Activated gamma-delta T cell (primary cell): ENCODE data around the gene TGFBR3L.
"Not testable (repeated sequence)": the region's sequence is repeated elsewhere in the genome, so short reads cannot be mapped to it uniquely, and the experiment has no call there.

Experiments used
- DNase-seq: peaks from one replicate; lab custom pipeline; 2025; lab: John Stamatoyannopoulos, UW

The TGFBR3L gene

DNA sequence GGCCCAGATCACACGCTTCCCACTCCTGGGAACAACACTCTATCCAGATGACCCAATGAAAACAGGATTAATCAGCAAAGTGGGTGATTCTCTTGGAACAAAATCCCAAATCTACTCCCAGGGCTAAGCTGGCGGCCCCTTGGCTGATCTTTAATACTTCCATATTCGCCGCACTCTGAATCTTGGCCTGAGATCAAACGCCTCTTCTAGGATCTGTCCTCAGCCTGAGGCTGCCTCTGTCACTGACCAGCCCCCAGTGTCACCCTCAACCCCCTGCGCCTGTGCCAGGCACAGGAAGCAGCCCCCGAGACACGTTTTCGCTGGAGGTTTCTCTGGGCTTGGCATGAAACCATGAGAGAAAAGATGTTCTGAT lies 13.7 kb downstream of the TGFBR3L start:
- no peak for DNase-seq

DNA sequence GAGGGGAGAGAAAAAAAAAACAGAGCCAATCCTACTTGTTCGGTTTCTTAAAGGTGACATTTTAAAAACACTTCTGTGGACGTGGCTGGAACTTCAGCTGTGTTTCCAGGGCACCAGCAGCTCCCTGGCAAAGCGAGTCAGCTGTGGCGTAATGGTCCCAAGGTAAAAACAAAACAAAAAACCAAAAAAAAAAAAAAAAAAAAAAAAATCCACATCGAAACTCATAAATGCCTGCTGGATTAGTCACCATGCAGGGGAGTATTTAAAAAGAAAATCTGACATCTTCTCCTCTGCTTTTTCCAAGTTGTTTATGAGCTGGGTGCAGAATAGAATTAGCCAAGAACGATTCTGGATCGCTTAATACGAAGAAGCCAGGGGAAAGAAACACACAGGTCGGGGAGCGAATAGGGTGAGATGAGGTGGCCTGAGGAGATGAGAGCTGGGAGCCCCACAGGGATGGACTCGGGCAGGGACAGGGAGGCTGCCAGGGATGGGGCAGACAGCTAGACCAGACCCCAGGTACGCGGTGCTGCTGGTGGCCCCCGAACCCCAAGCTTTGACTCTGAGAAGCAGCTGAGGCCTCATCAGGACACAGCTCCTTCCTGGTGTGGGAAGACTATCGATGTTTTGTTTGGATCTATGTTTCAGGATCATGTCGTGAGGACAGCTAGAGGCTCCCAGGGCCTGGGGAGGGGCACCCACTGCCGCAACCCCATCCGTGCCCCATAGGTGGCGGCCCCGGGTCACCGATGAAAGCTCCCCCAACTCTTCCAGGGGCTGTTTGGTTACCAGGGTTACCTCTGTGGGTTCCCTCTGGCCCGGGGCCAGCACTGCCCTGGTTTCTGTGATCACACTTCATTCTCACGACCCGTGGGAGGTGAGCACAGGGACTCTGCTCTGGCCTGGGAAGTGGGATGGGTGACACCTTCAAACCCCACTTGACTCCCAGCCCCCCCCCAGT lies 14.4 kb downstream of the TGFBR3L start:
- peak; percentile 61 for DNase-seq

DNA sequence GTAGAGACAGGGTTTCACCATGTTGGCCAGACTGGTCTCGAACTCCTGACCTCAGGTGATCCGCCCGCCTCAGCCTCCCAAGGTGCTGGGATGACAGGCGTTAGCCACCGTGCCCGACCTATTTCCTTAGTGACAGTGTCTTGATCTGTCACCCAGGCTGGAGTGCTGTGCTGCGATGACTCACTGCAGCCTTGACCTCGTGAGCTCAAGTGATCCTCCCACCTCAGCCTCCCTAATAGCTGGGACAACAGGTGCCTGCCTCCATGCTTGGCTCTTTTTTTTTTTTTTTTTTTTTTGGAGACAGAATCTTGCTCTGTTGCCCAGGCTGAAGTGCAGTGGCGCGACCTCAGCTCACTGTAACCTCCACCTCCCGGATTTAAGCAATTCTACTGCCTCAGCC lies 15.4 kb downstream of the TGFBR3L start:
- DNase-seq, result not testable (repeated sequence)

DNA sequence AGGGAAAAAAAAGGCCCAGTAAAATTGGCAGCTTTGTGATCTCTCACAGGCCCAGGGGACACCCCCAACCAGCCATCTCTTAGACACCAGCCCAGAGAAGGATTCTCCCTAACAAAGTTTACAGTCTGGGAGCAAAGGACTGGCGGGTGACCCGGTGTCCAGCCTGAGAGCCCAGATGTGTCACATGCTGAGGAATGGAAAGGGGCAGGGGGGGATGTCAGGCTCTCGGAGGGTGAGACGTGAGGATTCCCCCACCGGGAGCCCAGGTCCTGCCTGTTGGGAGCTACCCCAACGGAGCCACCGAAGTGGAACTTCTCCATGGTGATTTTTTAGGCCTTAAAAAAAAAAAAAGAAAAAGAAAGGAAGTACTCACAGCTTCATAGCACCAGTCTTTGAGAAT lies 16.1 kb downstream of the TGFBR3L start:
- no peak for DNase-seq

DNA sequence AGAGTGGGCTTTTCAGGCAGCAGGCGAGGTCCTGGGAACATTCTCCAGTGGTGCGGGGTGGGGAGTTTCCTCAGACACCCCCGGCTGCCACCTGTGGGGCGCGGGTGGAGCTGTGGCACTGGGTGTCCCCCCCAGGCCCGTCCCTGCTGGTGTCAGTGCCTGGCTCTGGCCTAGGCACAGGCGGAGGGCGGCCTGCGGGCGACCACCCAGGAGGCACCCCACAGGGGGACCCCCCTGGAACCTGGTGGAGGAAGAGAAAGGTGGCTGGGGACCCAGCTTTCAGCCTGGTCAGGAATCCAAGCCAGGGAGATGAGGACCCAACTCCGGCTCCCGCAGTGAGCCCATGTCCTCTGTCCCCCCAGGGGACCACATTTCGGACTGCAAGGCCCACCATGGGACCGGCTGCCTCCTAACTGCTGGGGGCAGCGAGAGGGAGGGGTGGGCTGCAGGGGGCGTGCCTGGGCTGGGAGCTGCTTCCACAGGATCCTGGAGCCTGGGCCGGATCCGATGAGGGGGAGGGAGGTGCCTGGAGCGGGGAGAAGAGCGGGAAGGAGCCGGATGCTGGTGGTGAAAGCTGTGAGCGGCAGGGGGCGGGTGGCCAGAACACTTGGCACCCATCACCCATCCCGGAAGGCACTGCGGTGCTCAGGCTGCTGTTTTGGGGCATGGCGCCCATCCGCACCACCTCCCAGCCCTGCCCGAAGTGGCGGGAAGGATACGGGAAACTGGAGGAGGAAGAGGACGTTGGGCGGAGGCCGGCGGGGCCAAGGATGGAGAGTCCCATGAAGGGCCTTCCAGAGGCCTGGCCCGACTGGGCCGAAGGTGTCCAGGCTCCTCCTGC lies 16.8 kb downstream of the TGFBR3L start:
- DNase-seq, result no peak

DNA sequence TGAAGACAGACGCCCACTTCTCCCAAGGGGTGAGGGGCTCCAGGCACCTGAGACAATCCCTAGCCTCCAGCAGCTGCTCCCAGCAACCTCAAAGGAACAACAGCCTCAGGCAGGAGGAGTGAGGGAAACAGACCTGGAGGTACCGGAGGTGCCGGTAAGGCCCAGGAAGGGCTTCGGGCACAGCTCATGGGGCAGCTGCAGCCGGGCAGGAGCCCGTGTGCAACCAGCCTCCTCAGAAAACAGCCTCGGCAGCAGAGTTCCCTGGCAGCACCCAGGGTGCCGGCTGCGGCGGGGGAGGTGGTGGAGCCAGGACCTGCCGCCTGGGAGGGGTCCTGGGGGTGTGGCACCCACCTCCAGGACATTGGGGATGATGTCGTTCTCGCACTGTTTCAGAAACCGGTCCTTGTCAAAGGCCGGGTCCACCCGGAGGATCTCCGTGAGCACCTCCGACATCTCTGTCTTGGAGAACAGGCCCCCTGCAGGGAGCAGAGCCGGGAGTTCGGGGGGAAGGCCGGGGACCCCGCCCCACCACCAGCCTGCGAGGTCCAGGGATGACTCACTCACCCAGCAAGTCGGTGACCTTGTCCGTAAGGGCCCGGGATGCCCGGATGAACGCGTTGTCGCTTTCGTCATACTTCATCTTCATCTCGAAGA lies 17.8 kb downstream of the TGFBR3L start:
- no peak for DNase-seq

DNA sequence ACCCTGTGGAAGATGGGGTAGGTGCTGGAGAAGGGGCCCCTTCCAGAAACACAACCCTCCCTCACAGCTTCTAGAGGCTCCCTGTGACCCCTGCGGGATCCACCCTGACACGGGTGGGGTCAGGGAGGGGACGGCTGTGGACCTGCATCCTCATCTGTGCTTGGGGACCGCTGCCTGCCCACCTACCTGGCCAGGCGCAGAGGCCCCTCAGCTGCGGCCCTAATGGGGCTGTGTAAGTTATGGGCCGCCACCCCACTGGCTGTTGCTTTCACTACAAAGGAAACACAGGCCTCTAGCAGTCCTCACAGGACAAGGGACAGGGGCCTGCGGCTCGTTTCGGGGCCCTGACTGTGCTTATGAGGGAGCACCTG lies 18.3 kb downstream of the TGFBR3L start:
- DNase-seq, result no peak

DNA sequence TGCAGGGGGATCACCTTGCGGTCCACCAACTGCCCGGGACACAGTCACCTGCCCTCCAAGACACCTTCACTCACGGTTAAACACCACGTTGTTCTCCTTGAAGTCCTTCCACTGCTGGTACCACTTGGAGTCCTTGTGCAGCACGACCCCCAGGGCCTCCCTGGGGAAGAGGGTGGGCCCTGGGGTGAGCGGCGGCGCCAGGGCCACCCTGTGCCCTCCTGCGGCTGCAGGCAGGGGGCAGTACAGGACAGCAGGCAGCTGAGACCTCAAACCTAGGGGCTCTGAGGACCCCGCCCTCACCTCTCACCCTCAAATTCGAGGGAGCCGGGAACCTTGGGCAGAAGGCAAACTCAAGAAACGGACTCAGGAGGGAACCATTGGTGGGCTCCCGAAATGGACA lies 18.8 kb downstream of the TGFBR3L start:
- no peak for DNase-seq

DNA sequence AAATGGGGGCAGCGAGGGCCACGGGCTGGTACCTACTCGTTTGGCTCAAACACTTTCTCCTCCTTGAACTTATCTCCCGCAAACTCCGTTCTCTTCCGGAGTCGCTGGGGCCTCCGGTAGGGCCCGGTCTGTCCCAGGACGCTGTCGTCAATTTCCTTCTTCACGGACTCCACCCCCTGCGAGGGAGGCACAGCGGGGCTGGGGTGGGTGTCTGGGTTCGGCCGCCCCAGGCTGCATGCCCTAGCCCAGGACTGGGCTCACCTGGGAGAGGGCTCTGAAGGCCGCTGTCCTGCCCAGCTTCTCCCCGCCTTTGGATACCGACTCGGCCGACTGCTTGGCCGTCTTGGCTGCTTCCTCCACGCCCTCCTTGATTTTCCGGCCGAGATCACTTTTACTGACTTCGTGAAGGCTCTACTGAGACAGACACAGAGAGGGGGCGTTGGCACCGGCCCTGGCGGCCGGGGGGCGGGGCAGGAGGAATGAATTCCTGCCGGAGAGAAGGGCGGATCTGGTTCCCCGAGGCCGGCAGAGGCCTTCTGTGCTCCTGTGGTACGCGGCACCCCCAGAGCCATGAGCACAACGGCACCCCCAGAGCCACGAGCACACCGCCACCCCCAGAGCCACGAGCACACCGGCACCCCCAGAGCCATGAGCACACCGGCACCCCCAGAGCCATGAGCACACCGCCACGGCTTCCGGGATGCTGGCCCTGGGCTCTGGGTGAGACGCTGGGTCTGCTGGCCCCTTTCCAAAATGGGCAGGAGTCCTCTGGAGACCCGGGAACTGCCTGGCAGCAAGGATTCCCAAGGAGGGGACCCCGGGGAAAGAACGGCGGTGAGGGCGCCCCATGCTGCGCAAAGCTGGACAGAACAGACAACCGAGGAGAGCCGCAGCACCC lies 19.4 kb downstream of the TGFBR3L start:
- DNase-seq, result no peak

DNA sequence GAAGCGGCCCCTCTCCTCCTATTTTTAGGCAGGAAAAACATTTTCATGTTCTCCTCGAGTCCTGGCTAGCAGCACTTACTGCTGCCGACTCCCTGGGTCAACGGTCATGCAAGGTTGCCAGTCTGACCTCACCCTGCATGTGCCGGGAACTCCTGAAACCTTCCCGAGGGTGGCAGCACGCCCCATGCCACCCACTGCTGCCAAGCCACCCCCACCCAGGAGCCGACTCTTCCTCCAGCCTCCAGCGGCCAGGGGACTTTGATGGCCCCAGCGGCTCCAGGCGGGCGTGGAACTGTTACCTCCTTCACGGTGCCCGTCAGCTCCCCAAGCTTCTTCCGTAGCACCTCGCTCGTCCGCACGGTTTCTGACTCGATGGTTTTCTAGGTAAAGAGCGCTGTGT lies 20.1 kb downstream of the TGFBR3L start:
- no peak for DNase-seq

DNA sequence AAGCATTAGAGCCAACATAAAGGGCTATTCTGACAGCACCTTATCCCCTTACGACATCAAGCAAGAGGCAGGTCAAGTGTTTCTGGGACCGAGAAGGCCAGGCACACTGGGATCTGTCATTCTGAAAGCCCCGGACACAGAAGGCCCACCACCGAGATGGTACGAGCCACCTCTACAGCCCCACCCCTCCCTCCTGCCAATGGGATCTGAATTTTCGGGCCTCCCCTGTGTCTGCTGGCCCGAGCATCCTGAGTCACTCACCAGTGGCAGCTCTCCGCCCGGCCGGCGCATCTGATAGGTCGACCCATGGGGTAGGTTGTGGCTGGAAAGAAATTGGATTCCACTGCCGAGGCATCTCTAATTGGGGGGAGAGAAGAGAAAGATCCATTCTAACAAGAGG lies 26.2 kb downstream of the TGFBR3L start:
- no peak for DNase-seq

DNA sequence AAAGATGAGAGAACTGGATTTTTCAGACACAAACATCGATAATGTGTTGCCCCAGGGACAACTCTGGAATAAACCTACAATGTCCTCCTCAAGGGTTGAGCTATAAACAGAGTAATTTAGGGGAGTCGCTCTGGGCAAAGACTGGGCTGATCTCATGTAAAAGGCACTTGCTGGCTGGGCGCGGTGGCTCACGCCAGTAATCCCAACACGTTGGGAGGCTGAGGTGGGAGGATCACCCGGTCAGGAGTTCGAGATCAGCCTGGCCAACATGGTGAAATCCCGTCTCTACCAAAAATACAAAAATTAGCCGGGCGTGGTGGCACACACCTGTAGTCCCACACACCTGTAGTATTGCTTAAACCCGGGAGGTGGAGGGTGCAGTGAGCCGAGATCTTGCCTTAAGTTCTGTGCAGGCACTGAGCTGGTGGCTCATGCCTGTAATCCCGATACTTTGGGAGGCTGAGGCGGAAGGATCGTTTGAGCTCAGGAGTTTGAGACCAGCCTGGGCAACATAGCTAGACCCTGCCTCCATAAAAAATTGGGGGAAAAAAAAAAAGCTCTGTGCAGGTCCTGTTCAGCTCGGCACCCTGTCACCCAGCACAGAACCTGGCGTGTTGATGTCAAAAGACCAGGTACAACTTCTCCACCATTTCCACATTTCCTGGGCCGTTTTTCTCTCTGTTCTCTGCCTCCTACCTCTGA lies 27.4 kb downstream of the TGFBR3L start:
- DNase-seq, result no peak

DNA sequence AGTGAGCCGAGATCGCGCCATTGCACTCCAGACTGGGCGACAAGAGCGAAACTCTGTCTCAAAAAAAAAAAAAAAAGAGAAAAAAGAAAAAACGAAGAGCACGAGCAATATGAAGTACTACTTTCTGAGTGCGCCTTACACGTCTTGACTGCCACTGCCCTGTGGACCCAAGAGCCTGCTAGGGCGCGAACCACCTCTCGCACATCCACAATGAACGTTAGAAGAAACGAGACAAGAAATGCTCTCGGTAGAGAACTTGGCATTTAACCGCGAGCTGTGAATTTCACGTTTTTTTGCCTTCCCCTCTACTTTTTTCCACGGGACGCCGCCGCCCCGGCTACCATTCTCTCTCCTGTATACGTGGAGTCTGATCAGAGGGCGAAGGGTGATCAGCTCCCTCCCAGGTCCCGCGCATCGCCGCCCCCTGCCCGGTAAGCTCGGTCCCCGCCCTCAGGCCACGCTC lies 28.4 kb downstream of the TGFBR3L start:
- no peak for DNase-seq

DNA sequence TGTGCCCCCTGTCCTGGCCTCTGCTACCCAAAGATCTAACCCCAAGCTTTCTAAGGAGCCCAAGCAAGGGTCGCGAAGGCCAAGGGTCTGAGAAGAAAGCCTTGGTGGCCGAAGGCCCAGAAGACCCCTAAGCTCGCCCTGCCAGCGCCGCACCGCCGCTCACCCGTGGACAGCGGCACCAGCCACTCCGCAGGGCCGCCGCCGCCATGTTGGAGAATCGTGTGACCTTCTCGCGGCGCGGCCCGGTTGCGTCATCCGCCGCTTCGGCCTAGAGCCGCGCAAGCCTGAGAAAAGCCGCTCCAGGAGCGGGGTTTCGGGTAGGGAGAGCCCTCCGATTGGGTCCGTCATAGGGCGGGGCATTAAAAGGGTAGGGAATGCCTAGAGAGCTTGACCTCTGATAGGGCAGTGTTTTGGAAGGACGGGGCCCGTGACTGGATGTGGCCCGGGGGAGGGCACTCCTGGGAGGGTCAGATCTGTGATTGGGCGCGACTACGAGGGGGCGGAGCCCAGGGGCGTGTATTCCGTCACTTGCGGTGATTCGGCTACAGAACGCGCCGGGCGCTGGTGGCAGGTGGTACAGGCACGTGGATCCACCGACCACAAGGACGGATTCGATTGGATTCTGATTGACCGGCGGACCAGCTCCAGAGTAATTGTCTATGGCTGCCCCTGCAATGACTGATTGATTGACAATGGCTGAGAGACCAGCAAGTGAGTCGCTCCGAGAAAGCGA lies 29.0 kb downstream of the TGFBR3L start, which contains the start of gene TIMM44:
Gene TIMM44, minus strand, starts transcription at position 223 of the 733 bp plus-strand sequence. Its CDS starts 15 bp downstream, at position 208.
- peak; percentile 94 for DNase-seq

DNA sequence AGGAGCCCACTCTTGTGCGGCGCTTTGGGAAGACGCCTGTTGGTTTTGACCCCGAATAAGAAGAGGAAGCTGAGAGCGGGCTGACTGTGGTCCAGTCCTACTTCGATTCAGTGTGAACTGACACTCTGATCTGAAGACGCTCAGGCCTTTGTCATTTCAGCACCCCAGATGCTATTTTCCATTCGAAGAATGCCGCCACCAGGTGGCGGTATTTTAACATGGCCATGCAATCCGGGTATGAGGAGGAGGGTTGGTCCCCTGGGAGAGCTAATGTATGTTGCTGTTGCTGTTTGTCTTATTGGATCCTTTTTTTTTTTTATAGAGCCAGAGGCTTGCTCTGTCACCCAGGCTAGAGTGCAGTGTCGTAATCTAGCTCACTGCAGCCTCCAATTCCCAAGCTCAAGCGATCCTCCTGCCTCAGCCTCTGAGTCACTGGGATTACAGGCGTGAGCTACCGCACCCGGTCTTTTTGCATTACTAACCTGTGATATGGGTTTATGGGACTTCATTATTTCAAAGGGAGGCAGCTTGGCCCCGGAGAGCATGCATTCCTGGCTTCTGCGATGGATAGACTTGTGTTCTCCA lies 29.6 kb downstream of the TGFBR3L start:
- DNase-seq, result no peak

DNA sequence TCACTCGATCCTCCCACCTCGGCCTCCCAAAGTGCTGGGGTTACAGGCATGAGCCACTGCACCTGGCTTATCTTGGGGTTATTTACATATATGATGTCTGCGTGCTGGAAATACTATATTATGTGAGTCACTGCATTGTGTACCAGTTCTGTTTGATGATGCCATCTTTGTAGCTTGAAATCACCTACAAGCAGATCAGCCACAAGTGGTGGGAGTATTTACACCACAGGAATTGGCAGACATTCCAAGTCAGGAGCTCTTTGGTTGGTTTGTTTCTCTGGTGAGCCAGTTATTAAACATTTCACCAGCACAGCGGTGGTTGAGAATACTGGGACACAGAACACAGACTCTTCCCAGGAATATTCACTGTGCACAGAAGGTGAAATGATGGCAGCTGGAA lies 33.3 kb downstream of the TGFBR3L start:
- DNase-seq, result no peak

DNA sequence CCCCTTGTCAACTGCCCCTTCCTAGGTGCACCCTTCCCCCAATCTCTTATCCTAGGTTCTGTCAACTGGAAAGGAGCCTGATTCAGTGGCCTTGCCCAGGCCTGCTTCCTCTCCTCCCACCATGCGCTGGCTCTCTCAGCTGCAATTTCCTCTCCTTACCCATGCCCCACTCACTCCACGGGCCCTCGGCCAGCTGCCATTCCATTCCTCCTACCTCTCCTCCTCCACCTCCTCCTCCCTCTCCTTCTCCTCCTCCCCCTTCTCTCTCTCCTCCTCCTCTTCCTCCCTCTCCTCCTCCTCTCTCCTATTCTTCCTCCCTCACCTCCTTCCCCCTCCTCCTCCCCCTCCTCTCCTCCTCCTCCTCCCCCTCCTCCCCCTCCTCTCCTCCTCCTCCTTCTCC lies 38.4 kb downstream of the TGFBR3L start:
- DNase-seq, result no peak

DNA sequence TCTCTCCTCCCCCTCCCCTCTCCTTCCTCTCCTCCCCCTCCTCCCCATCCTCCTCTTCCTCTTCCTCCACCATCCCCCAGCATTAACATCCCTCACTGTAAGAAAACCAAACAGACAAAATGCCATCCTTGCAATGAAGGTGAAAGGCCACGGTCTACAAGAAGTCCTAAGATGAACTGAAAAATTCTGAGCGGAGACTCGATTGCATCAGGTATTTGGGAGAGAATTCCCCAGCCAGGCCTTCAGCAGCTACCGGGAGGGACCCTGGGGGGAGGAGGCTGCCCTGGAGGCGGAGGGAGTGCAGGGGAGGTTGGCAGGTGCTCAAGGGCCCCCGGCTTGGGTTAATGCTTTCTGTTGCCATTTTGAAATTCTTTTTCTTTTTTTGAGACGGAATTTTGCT lies 38.9 kb downstream of the TGFBR3L start:
- no peak for DNase-seq

DNA sequence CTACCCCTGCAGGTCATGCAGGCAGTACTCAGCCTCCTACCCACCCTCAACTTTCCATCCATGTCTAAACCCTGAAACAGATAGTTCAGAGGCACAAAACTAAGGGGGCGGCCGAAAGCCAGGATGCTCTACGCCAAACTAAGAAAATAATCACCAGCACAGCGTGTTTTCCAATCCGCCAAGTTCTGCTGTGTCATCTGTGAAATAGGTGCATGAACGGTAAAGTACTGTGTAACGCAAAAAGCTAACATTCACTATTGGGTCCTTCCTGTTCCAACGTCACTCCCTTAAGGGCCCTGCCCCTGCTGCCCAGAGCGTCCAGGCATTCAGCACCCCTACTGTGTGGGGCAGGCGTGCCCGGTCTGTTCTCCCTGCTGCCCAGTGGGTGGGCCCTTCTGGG lies 41.1 kb downstream of the TGFBR3L start:
- DNase-seq, result no peak

DNA sequence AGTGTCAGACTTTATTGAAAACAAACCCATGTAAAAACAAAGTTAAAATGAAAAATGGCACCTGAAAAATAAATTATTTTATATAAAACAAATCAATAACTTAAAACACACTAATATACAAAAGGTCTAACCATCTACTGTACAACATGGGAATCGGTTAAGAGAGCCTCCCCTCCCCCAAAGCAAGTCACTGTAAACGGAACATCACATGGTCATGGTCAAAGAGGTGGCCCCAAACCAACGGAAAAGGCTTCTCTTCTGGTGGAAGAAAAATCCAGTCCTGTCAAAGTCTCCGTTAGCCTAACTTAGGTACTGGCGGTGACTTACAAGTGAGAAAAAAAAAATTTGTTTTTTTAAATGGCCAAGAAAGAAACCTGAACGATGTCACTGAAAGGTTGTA lies 44.6 kb downstream of the TGFBR3L start:
- DNase-seq, result no peak
